ENCODE measurements around the gene RAD50. TPM values are rescaled to one million over a fixed set of nuclear protein-coding genes. Genes with fewer than 3 reads are reported as not detected.

RAD50 gene
- total RNA-seq, 1 donor from 2014 or later = 29.4 TPM

- Histone ChIP-seq H3K36me3 (peaks cover 16 to 66% of the 10 kb centered on the region in 2 donors), H3K4me3 (no peak overlapping the region), H3K4me1 (no peaks in the 10 kb centered on the region), H3K27ac (no peak overlapping the region), H3K9me3 (no peaks in the 10 kb centered on the region), H3K27me3 (no peaks in the 10 kb centered on the region)
- no peak for DNase-seq (ENCODE audit: low spot score in 2 of 2)
- intact Hi-C loops (cut with DNase I) = no loop called here
- no peak for TF ChIP-seq CTCF (IDR thresholded peaks at IDR 0.05)
Measured at GRCh38 chr5:132611965-132612364, 55.2 kb downstream of the RAD50 start.

GRCh38 chr5:132612846-132613245 is 56.1 kb downstream of the RAD50 start:
- Histone ChIP-seq H3K4me3 (no peak overlapping the region), H3K27ac (no peak overlapping the region), H3K27me3 (no peaks in the 10 kb centered on the region), H3K9me3 (no peaks in the 10 kb centered on the region), H3K4me1 (no peaks in the 10 kb centered on the region), H3K36me3 (peaks cover 19 to 58% of the 10 kb centered on the region in 2 donors)
- DNase-seq (ENCODE audit: low spot score in 2 of 2) = no peak
- TF ChIP-seq CTCF (IDR thresholded peaks at IDR 0.05) = no peak
- intact Hi-C loops (cut with DNase I) = no loop called here

GRCh38 chr5:132621699-132622098 is 64.9 kb downstream of the RAD50 start:
- no peak for TF ChIP-seq CTCF (IDR thresholded peaks at IDR 0.05)
- Histone ChIP-seq H3K36me3 (peaks cover 13 to 40% of the 10 kb centered on the region in 2 donors), H3K27me3 (no peaks in the 10 kb centered on the region), H3K27ac (no peak overlapping the region), H3K9me3 (no peaks in the 10 kb centered on the region), H3K4me3 (no peak overlapping the region), H3K4me1 (no peaks in the 10 kb centered on the region)
- intact Hi-C loops (cut with DNase I) = no loop called here
- DNase-seq (ENCODE audit: low spot score in 2 of 2) = no peak

- Histone ChIP-seq H3K4me3 (no peak overlapping the region), H3K4me1 (no peaks in the 10 kb centered on the region), H3K27ac (no peak overlapping the region), H3K9me3 (no peaks in the 10 kb centered on the region), H3K36me3 (peaks cover 9 to 40% of the 10 kb centered on the region in 2 donors), H3K27me3 (no peaks in the 10 kb centered on the region)
- no peak for DNase-seq (ENCODE audit: low spot score in 2 of 2)
- TF ChIP-seq CTCF (IDR thresholded peaks at IDR 0.05) = no peak
- intact Hi-C loops (cut with DNase I) = no loop called here
Measured at GRCh38 chr5:132622608-132623007, 65.8 kb downstream of the RAD50 start.

- H3K4me1 ChIP-seq = no peaks in the 10 kb centered on the region
- no peak for TF ChIP-seq CTCF (IDR thresholded peaks at IDR 0.05)
- H3K36me3 ChIP-seq = peaks cover 6 to 24% of the 10 kb centered on the region in 2 donors
- H3K9me3 ChIP-seq = no peaks in the 10 kb centered on the region
- intact Hi-C loops (cut with DNase I) = no loop called here
- H3K27me3 ChIP-seq = no peaks in the 10 kb centered on the region
- H3K4me3 ChIP-seq = no peak overlapping the region
- H3K27ac ChIP-seq = no peak overlapping the region
- DNase-seq (ENCODE audit: low spot score in 2 of 2) = no peak
Measured at GRCh38 chr5:132627470-132627869, 70.7 kb downstream of the RAD50 start.

GRCh38 chr5:132628814-132629213 is 72.0 kb downstream of the RAD50 start:
- no peak for DNase-seq (ENCODE audit: low spot score in 2 of 2)
- H3K9me3 ChIP-seq = no peaks in the 10 kb centered on the region
- no peaks in the 10 kb centered on the region for H3K27me3 ChIP-seq
- H3K27ac ChIP-seq = no peak overlapping the region
- intact Hi-C loops (cut with DNase I) = no loop called here
- peaks cover 6 to 23% of the 10 kb centered on the region in 2 donors for H3K36me3 ChIP-seq
- TF ChIP-seq CTCF (IDR thresholded peaks at IDR 0.05) = no peak
- H3K4me3 ChIP-seq = no peak overlapping the region
- no peaks in the 10 kb centered on the region for H3K4me1 ChIP-seq
